HG03469 (cell line): ENCODE results near the gene DIS3L2.
"Not testable (repeated sequence)": the region's sequence is repeated elsewhere in the genome, so short reads cannot be mapped to it uniquely, and the experiment has no call there.

Experiments used
- ATAC-seq: cut with Tn5 transposase; IDR thresholded peaks from one replicate; pipeline ENCODE4 v1.9.1; 2021; ENCODE audit warnings: mild to moderate bottlenecking, moderate library complexity, moderate number of reproducible peaks; ENCODE audit not compliant: unreplicated experiment

The DIS3L2 gene

DNA sequence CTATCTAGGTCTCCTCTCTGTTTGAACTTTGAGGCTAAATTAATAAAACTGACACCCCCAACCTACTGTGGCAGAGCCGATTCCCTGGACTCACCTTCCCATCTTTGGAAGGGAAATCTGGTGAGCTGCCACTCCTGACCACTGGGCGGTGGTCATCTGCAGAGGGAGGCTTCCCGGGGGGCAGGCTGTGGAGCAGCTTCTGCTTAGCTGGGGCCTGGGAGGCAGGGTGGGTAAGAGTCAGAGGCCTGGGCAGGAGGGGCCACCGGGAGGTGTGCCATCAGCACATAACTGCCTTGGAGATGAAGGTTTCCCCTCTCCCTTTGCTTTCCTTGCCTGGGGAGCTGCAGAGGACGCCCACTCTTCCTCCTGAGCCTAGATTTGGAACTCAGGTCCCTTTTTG is 33.0 kb upstream of the DIS3L2 start:
- no peak for ATAC-seq

DNA sequence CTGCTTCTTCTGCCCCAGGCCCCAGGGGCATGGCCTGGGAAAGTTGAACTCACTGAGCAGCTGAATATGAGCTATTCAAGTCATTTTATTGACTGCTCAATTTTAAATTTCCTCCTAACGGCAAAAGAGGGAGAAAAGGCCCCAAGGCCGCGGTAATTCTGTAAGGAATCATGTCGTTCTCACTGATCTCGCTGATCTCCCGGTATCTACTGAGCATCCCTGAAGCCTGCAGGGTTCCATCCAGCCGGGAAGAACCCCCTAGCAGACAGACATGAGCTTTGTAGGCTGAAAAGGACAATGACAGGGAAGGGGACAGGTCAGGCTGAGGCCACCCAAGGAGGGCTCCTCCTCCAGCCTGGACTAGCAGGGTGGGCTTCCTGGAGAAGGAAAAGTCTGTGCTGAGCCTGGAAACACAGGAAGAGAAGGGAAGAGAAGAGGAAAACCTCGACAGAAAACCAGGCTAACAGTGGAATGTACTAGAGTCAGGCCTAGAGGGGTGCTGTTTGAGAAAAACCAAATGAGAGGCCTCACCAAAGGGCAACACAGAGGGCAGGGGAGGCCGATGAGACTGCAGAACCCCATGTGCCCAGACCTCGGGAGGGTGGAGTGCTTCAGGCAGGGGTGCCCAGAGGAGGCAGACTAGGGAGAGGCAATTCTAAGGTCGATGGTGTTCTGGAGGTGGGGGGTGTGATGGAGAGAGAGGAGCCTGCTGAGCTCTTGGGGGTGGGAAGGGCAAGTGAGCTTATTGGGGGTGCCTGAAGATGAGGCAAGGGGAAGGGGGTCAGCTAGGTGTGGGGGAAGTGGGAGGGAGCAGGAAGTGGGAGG is 32.4 kb upstream of the DIS3L2 start:
- ATAC-seq = no peak

DNA sequence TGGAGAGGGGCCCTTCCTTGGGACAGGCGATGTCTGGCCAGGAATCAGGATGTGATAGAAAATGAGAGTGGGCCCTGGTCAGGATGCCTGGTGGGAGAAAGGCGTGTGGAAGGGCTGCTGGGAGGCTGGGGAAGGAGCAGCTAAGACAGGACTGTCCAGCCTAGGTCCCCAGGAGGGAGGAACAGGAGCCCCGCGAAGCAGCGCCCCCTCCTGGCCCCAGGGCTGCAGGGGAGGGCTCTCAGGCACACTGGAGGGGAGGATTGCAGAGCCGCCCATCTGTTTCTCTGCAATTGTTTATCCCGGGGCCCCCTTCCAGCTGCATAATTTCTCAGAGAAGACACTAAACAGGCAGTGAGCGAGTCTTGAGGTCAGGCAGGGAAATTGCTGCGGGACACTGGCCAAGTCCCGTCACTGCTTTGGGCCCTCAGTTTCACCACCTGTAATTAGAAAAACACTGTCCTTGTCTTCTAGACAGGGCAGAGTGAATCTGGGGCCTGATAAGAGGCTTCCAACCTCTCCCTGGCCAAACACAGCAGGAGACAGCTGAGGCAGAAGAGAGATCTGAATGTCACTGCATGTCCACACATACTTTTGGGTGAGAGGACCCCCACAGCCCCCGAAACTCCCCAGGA is 31.4 kb upstream of the DIS3L2 start:
- ATAC-seq = no peak

DNA sequence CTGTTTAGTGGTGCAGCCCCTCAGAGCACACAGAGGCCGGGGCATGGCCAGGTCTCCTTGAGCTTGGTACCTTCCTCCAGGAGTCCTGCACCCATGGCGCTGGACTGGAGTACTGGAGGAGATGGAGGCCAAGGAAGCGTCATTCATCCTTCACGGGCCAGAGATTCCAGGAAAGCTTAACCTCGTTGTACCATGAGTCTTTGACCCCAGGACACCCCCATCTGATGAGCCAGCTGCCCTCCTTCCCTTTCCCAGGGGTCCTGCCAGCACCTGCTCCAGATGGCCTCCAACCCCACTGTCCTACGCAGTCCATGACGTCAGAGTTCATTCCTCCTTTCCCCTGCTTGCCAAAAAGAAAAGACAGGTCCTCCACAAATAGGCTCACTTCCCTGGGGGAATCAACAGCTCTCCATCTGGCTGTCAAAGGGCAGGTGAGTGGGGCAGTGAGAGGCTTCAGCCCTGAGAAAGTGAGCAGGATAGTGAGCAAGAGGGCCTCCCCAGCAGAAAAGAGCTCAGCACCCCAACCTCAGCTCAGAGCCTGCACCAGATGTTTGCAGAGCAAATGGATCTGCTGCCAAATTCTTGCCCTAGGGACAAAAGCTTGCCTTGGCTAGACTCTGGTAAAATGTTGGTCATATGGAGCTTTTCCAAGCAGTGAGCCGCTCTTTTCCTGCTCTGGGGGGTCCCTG is 30.8 kb upstream of the DIS3L2 start:
- no peak for ATAC-seq

DNA sequence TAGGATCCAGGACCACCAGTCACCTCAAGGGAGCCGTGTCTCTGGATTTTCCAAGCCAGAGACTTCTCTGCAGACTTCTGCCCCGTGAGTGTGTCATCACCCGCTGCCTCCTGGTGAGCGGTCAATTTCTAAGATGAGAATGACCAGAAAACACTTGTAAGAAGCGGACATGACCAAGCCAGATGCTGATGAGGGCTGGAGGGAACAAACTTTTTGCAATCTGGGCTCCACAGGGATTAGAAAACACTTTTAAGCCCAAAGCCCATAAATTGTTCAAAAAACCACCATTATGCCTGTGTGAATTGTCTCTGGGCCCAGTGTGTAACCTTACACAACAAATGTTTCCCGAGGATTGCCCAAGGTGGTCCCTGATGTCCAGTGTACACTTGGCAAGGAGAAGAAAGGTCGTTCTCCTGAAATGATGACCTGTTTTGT is 30.0 kb upstream of the DIS3L2 start:
- no peak for ATAC-seq

DNA sequence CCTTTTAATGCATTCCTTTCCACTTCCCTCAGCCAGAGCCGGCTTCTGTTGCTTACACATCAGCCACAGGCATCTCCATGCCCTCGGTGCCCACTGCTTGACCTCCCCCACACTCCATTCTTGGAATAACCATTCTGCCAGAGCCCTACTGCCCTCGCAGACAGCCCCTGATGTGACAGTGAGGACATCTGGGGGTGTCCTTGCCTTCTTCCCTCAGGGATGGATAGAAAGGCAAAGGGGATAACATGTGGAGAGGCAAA is 28.9 kb upstream of the DIS3L2 start:
- ATAC-seq = no peak

DNA sequence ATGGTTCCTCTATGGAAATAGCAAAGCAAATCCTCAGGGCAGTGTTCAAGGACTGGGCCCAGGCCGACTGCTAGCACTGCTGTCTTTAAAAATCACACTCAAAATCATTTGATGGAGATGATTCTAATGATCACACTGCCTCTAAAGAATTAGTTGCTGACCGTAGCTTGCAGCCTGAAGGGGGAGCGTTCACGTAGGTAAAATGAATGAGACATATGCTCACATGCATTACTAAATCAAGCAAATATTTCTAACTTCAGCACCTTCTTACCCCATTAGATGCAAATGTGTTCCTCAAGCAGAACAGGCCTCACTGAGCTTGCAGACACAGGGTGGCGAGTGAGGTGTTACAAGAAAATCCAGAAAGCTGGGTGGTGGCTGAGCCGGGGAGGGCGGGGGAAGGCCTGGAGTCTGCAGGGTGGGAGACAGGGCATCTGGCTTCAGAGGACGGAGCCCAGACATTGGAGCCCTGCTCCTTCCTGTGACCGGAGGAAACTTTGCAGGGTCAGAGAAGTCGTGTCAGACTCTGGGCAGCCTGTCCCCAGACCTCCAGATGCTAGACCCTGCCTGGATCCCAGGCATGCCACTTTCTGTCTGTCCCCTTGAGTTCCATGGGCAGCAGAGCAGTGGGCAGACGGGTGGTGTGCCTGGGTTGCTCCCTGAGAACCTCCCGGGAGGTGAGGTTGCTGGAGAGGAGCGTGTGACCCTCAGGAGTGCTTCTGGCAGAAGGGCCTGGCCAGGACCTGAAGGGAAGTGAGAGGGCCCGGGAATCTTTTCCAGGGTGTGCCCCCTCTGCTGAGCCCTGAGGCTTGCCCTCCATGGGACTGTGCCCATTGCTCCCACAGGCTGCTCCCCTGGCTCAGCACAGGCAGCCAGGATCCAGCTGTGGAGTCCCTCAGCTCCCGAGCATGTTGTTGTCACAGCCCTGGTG is 28.3 kb upstream of the DIS3L2 start:
- no peak for ATAC-seq

DNA sequence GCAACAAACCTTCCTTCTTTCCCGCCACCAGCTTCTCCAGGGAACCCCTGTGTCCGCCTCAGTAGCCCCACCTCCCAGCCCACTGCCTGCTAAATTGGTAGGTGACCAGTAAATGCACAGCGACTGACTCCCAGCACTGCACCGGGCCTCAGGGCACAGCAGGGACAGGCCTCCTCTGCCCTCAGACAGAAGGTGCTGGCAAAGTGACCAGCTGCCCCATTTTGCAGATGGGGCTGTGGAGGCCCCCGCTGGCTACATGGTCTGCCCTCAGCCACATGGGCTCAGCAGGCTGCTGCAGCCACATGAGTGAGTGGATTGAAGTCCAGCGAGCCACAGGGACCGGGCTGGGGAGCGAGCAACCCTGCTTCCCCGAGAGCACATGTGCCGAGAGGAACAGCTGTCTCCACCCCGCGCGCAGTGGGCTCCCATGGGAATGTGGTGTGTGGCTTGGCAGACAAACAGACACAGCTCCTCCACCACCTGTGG is 27.6 kb upstream of the DIS3L2 start:
- no peak for ATAC-seq

DNA sequence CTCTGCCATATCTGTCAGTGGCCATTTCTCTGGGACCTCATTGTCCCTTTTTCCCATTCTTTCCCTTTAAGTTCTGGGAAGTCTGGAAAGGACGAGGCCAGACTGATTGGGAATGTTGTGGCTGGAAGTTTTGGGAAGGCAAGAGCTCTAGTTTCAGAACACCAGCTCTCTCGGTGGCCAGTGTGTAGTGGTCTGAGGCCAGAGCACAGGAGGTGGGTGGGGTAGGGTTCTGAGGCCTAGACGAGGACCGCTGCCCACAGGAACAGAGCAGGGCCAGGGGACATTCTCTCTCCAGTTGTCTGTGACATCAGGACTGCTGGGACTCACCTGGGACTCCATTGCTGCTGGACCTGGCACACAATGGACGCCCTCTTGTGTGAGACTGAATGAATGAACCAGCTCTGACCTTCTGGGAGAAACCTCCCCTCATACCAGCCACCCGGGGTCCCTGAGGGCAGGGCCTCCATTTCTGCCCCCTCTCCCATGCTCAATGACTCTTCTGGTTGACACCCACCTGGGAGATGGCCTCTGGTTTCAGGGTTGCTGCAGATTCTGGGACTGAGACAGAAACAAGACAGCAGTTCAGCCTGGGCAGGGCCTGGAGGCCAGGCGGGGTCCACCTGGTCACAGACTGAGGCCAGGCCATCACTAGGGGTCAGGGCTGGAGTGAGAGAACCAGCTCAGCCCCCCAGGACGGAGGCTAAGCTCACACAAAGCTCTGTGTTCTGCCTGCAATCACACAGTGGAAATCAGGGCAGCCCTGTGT is 26.9 kb upstream of the DIS3L2 start:
- ATAC-seq = no peak

DNA sequence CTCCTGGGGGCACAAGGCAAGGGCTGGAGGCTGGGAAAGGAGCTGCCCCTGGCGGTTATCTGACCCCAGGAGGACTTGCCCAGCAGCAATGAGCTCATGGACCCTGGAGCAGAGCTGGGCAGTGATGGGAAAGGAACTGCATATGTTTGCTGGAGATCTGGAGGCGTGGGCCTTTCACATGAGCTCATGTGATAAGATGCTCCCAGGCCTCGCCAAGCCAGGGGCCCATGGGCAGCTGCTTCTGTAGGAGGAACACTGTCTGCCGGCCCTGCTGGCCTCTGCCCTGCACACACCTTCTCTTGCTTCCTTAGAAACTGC is 26.3 kb upstream of the DIS3L2 start:
- no peak for ATAC-seq

DNA sequence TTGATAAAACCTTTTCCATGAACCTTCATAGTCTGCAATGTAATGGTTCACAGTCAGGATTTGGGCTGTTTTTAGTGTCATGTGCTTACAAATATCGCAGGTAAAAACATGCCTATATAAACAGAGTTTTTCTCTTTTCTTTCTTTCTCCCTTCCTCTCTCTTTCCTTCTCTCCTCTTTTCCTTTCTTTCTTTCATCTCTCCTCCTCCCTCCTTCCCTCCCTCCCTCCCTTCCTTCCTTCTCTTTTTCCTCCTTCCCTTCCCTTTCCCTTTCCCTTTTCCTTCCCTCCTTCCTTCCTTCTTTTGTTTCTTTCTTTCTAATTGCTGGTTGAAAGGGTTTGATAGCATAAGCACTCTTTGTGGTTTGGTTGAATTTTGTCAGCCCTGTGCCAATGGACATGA is 25.7 kb upstream of the DIS3L2 start:
- no peak for ATAC-seq

DNA sequence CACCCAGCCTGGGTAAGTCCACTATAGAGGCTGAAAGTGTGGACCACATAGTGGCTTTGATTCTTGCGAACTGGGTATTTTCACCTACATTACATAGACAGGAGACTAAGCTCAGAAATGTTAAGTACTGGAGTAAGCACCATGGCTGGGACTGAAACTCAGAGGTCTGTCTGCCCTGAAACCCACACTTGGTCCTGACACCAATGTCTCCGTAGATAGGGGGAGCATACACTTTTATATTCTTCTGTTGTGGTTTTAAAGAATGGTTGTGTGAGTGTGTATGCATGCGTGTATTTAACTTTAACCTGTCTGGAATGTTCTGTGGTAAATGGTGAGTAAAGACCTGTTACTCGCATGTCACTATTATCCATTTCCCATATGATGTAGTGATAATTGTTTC is 25.0 kb upstream of the DIS3L2 start:
- ATAC-seq = no peak

DNA sequence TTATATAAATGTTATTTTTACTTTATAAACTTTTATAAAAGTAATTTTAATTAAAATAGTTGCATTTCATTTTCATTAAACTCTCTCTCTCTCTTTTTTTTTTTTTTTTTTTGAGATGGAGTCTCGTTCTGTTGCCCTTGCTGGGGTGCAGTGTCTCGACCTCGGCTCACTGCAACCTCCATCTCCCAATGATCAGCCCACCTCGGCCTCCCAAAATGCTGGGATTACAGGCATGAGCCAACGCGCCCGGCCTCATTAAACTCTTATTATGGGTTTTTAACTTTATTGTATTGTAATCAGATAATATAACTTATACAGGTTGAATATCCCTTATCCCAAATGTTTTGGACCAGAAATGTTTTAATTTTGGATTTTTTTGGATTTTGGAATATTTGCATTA is 24.5 kb upstream of the DIS3L2 start:
- ATAC-seq = no peak

DNA sequence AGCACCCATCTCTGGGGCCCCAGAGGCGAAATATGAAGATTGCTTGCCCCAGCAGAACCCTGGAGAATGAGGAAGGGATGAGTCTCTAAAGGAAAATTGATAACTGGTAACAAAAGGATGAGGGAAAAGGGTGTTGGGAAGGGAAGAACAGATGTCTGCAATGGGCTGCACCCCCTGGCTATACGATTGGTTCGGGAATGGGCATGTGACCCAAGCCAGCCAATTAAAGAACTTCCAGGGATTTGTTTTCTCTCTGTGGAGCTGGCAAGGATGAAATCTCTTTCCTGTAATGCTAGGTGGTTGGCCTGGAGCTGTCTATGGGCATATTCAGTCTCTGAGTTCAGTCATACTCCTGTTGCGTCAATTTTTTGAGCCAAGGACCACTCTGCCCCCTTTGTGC is 22.5 kb upstream of the DIS3L2 start:
- ATAC-seq = no peak

DNA sequence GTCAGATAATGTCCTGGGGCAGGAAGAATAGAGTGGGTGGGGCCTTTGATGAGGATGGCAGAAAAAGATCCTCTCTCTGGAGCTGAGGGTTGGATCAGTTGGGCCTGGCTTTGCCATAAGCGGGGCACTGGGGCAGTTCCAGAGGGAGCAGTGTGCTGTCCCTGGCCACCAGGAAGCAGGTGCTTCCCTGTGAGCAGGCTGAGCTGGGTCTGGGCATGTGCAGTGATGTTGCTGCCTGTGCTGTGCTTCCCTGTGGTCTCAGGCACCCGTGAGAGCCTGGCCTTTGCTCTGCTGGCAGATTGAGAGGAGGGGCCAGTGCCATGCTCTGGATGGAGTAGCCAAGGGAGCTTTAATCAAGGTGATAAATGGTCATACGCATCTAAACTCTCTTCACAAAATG is 20.7 kb upstream of the DIS3L2 start:
- no peak for ATAC-seq

DNA sequence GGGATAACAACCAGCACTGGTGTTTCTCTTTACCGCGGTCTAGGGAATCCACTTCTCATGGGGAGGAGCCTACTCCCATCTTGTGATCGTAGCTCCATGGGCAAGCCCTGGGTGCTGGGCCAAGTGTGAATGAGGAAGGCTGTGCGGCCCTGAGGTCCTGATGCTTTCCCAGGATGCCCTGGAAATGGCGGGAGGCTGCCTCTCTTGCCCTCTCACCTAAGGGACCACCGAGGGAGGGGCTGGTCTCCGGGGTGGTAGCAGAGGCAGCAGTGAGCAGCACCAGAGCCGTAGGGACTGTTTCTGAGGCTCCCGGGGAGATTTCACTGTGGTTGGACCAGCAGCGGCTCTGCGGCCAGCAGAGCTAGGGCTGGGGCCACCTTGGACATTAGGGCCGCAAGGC is 19.8 kb upstream of the DIS3L2 start:
- ATAC-seq = no peak

DNA sequence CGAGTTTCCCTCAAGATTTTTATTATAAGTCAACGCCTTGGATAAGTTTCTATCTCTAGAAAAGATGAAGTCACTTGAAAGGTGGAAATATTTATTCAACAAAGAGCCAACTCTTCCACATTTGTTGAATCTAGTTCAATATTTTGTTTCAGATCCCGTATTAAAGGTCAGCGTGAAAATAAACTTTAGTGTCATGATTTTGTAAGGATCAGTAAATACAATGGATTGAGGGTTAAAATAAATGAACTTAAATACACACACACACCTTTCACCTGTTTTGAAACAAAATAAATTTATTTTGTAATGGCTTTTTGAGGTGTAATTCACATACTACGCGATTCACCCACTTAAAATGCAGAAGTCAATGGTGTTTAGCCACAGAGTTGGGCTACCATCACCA is 19.3 kb upstream of the DIS3L2 start:
- no peak for ATAC-seq

DNA sequence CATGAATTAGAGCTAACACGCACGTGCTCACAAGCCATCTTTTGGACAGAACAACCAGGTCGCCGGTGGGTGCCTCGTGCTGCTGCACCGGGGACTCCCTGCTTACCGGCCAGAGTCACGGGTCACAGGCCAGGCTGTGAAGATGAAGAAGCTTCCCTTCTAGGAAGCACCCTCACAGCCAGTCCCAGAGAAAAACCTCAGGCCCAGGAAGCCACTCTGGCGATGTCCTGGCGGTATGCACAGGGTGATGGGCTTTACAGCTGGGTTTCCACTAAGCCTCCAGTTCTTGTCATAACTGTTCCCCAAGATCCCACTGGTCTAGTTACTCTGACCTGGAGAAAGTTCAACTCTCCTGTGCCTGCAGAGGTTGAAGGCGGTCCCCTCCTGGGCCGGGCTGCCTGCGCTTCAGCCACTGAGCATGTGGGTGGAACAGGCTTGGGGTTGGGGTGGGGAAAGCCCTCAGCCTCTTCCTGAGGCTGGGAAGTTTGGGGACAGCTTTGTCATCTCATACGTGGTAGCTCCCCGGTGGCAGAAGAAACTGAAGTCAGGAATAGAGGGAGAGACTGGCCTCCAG is 15.2 kb upstream of the DIS3L2 start:
- no peak for ATAC-seq

DNA sequence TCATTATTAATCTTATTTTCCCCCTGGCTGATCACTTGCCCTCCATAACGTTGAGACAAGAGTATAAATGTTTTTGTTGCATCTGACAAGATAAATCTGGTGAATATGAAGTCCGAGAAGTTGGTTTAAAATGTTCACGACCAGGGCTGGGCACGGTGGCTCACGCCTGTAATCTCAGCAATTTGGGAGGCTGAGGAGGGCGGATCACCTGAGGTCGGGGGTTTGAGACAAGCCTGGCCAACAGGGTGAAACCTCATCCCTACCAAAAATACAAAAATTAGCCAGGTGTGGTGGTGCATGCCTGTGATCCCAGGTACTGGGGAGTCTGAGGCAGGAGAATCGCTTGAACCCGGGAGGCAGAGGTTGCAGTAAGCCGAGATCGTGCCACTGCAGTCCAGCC is 14.4 kb upstream of the DIS3L2 start:
- not testable (repeated sequence) for ATAC-seq

DNA sequence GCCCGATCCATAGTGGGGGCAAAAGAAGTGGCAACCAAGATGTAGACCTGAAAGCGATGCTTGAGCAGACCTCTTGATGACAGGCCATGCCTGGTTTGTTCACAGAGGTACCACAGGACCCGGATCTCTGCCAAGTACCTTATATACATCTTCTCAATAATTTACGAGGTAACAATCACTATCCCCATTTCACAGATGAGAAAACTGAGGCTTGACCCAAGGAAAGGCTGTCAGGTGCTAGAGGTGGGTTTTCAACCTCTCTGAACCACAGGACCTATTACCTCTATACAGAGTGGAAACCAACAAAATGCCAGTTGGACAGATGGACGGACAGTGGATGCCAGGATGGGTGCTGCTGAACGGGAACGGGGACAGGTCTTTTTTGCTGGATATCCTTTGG is 13.8 kb upstream of the DIS3L2 start:
- no peak for ATAC-seq
